Gastroesophageal sphincter (tissue), 3 donors: ENCODE results near the gene THYN1.

Experiments used
- CTCF ChIP-seq, 4 experiments: fragments of 200-600 bp in 2 of 4; fragments of 450-650 bp in 2 of 4; sonication (generic) in 1 of 4; IDR thresholded peaks; one replicate each; pipeline ENCODE4 v1.5.1; 2017 to 2019; ENCODE audit warnings: antibody characterized with exemption in 4 of 4, mild to moderate bottlenecking in 2 of 4, moderate library complexity in 2 of 4
- POLR2A ChIP-seq, 2 donors: fragments of 450-650 bp; IDR thresholded peaks; one replicate each; pipeline ENCODE4 v1.6.1; 2017; ENCODE audit warnings: antibody characterized with exemption in 2 of 2, mild to moderate bottlenecking in 2 of 2, moderate library complexity in 1 of 2
- POLR2AphosphoS5 ChIP-seq: sonication (generic); formaldehyde crosslinking; IDR thresholded peaks from one replicate; pipeline ENCODE4 v1.6.1; 2017; ENCODE audit warnings: antibody characterized with exemption

GRCh38 chr11:134260983-134261382 lies 7.8 kb upstream of the THYN1 start:
- TF ChIP-seq CTCF (IDR thresholded peaks at IDR 0.05) = no peak
- no peak for TF ChIP-seq POLR2AphosphoS5
- no peak for TF ChIP-seq POLR2A (IDR thresholded peaks at IDR 0.05)
